HL-60 (cell line): ENCODE data around the gene C17orf67.
A peak's percentile ranks its signal among the peaks of the same experiment; 100 is the strongest.

Experiments
- DNase-seq, 2 experiments: peaks; one replicate each; pipeline ENCODE4 v3.0.0-alpha.2; 2010 to 2020; ENCODE audit warnings: low read depth in 1 of 2, low spot score in 1 of 2
- H3K27ac ChIP-seq: fragments of 250-450 bp; sonication (Bioruptor Pico); replicated peaks from 2 replicates; pipeline ENCODE4 v1.5.1; 2020; ENCODE audit warnings: mild to moderate bottlenecking, moderate library complexity
- H3K27me3 ChIP-seq: fragments of 250-450 bp; sonication (Bioruptor Pico); 2 replicates; pipeline ENCODE4 v1.5.1; 2021; ENCODE audit warnings: mild to moderate bottlenecking, moderate library complexity; ENCODE audit not compliant: insufficient read depth, poor library complexity, severe bottlenecking
- H3K4me3 ChIP-seq: replicated peaks from 2 replicates; pipeline ENCODE4 v1.5.1; 2011; ENCODE audit warnings: mild to moderate bottlenecking, control low read depth, low read length; ENCODE audit not compliant: insufficient read depth
- CTCF ChIP-seq: IDR thresholded peaks from one replicate; pipeline ENCODE4 v1.5.1; 2011; ENCODE audit warnings: low read length, control low read depth, inconsistent platforms; ENCODE audit not compliant: insufficient read depth
- GABPA ChIP-seq: IDR thresholded peaks from 2 replicates; pipeline ENCODE4 v1.6.1; 2012; ENCODE audit warnings: low read depth
- POLR2AphosphoS5 ChIP-seq: IDR thresholded peaks from 2 replicates; pipeline ENCODE4 v1.6.1; 2012; ENCODE audit warnings: low read depth
- SPI1 ChIP-seq: IDR thresholded peaks from 2 replicates; pipeline ENCODE4 v1.6.1; 2012; ENCODE audit warnings: low read depth, mild to moderate bottlenecking, borderline replicate concordance
- TF ChIP-seq, protein P1 (sequence below): IDR thresholded peaks from 2 replicates; pipeline ENCODE4 v1.6.1; 2012; ENCODE audit warnings: low read depth; ENCODE audit not compliant: insufficient replicate concordance

The C17orf67 gene

DNA sequence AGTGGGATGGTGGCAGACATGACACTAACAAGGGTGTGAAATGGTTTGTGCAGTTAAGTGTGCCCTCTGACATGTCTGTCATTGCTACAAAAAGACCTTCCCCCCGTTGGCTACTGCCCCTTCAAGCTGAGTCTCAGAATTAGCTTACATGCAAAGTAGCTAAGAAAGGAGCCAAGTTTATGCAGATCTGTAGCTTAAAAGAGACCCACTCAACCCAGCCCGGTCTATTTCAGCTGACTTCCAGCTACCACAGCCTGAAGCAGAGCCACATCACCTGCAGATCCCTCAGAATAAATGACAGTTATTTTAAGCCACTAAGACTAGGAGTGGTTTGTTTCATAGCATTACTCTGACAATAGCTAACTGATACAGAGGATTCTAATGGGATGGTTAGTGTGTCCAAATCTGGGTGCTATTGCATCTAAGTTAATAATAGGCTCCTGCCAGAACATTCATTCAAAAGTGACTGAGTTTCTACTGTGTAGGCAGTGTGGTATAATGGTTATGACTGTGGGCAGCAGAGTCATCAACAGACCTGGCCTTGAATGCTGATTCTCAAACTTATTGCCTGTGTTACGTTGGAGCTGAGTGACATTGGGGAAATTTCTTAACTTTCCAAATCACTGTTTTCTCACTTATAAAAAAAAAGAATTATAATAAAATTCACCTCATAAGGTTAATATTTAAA, 11.7 kb downstream of the C17orf67 start:
- TF ChIP-seq POLR2AphosphoS5 = no peak
- no peak for TF ChIP-seq CTCF
- TF ChIP-seq, protein P1, sequence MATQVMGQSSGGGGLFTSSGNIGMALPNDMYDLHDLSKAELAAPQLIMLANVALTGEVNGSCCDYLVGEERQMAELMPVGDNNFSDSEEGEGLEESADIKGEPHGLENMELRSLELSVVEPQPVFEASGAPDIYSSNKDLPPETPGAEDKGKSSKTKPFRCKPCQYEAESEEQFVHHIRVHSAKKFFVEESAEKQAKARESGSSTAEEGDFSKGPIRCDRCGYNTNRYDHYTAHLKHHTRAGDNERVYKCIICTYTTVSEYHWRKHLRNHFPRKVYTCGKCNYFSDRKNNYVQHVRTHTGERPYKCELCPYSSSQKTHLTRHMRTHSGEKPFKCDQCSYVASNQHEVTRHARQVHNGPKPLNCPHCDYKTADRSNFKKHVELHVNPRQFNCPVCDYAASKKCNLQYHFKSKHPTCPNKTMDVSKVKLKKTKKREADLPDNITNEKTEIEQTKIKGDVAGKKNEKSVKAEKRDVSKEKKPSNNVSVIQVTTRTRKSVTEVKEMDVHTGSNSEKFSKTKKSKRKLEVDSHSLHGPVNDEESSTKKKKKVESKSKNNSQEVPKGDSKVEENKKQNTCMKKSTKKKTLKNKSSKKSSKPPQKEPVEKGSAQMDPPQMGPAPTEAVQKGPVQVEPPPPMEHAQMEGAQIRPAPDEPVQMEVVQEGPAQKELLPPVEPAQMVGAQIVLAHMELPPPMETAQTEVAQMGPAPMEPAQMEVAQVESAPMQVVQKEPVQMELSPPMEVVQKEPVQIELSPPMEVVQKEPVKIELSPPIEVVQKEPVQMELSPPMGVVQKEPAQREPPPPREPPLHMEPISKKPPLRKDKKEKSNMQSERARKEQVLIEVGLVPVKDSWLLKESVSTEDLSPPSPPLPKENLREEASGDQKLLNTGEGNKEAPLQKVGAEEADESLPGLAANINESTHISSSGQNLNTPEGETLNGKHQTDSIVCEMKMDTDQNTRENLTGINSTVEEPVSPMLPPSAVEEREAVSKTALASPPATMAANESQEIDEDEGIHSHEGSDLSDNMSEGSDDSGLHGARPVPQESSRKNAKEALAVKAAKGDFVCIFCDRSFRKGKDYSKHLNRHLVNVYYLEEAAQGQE = no peak
- no peak for TF ChIP-seq GABPA
- no peak for TF ChIP-seq SPI1
- no peak for DNase-seq

DNA sequence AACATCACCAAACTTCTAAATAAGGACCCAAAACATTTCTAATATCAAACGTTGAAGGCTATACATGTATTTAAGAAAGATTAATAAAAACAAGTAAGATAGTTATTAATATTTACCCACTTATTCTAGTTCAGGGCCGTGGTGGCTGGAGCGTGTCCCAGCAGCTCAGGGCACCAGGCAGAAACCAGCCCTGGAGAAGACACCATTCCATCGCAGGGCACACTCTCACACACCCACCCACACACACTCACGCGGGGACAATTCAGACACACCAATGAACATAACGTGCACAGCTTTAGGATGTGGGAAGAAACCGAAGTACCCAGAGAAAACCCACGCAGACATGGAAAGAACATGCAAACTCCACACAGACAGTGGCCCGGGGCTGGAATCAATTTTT, 13.5 kb downstream of the C17orf67 start:
- Histone ChIP-seq H3K27me3 (no peaks in the 10 kb centered on the region), H3K4me3 (no peak overlapping the region), H3K27ac (no peak overlapping the region)
- no peak for DNase-seq
- TF ChIP-seq SPI1 = no peak
- no peak for TF ChIP-seq POLR2AphosphoS5
- no peak for TF ChIP-seq CTCF
- TF ChIP-seq, protein P1 = no peak
- no peak for TF ChIP-seq GABPA

More for the DNA sequence above, 11.7 kb downstream of the C17orf67 start:
- Histone ChIP-seq H3K27me3 (no peaks in the 10 kb centered on the region), H3K4me3 (no peak overlapping the region), H3K27ac (no peak overlapping the region)

DNA sequence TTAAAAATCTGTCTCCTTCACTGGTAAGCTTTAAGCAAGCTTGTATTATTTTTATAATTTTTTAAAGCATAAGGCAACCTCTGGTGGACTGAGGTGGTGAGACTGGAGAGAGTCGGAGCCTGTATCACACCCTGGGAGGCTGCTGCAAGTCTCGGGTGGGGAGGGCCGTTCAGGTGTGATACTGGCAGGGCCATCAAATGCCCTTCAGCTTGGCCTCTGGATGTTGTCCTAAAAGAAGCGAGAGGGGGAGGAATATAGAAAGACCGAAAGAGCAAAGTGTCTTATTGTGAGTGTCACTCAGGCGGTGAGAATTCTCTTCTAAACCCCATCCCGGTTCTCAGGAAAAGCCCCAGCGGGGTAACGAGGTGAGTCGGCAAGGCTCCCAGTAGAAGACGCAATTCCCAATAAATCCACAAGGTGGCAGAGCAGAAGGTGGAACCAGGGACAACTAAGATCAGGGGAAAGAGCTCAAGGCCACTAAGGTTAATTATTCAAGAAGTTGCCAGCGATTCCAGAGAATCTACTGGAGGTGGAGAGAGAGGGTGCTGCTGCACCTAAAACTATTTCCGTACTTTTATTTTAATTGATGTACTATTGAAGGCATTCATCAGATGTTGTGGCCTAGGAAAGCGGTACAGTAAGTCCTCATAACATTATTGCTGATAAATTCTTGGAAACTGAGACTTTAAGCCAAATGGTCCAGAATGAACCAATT, 14.1 kb downstream of the C17orf67 start:
- H3K27me3 ChIP-seq = no peaks in the 10 kb centered on the region
- TF ChIP-seq, protein P1 = no peak
- peak; percentile 71 for TF ChIP-seq CTCF
- H3K27ac ChIP-seq = no peak overlapping the region
- no peak overlapping the region for H3K4me3 ChIP-seq
- DNase-seq = peak; percentile 35 to 76
